NB4 (cell line): ENCODE measurements around the gene CES2.

ENCODE experiments used
- CTCF ChIP-seq: IDR thresholded peaks from one replicate; pipeline ENCODE4 v1.5.1; 2012; ENCODE audit warnings: low read depth, low read length
- POLR2A ChIP-seq: IDR thresholded peaks from 2 replicates; pipeline ENCODE4 v1.6.1; 2011; ENCODE audit warnings: mild to moderate bottlenecking; ENCODE audit not compliant: insufficient read length; ENCODE audit errors: extremely low read depth

GRCh38 chr16:66917741-66918140 is 17.6 kb upstream of the CES2 start:
- TF ChIP-seq CTCF (no peak), POLR2A (no peak)
